ENCODE results near the gene NBL1.

GRCh38 chr1:19643602-19644394 lies at the start of gene NBL1:
- TF ChIP-seq CTCF (conservative IDR thresholded peaks at IDR 0.05; ENCODE audit: low read depth, low read length) (no peak), EZH2 (IDR thresholded peaks at IDR 0.05; ENCODE audit: borderline replicate concordance, low read depth, low read length, poor library complexity, severe bottlenecking) (no peak)
